CD4-positive, alpha-beta T cell treated with Interferon alpha-2 for 1 hour (primary cell): ENCODE measurements around the gene CCDC87.

ENCODE experiments used
- DNase-seq, 2 donors: peaks; one replicate each; pipeline ENCODE4 v3.0.0-alpha.2; 2020 to 2022

Gene CCDC87

GRCh38 chr11:66580803-66581202 is 12.1 kb downstream of the CCDC87 start:
- no peak for DNase-seq

- DNase-seq: peak; percentile 72 to 79
Measured at GRCh38 chr11:66579017-66579606, 13.8 kb downstream of the CCDC87 start.

GRCh38 chr11:66570850-66571180 is 22.0 kb downstream of the CCDC87 start:
- DNase-seq: no peak

DNA sequence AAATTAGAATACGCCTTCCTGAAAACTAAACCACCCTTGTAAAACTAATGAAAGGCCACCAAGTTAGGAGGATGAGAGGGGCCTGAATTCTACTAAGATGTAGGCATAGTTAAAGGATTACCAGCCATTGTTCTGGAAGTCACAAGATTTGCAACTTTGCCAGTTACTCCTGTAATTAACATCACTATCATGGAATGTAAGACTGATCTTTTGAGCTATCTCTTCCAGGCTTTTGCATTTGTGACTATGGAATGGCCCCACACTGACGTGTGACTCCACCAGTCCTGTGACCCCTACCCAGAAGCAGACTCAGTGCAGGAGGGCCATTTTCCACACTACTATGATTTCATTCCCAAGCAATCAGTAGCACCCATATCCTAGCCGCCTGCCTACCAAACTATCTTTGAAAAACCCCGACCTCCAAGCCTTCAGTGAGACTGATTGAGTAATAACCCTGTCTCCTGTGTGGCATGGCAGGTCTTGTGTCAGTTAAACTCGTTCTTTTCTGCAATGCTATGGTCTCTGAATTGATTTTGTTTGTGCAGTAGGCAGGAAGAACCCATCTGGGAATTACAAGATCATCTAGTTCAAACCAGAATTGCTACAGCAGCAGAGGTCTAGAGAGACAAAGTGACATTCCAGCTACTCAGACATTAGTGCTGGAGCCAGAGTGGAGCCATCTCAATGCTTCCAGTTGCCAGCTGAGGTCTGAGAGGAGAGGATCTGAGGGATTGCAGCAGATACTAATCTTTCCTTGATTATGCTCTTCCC is 22.6 kb downstream of the CCDC87 start:
- no peak for DNase-seq

GRCh38 chr11:66569076-66569475 is 23.8 kb downstream of the CCDC87 start:
- no peak for DNase-seq

GRCh38 chr11:66568124-66568916 is 24.5 kb downstream of the CCDC87 start, which contains the start of gene CTSF:
Gene CTSF, minus strand, starts transcription at chr11:66568606. Its CDS starts 120 bp downstream, at chr11:66568486.
- peak; percentile 77 to 80 for DNase-seq

- no peak for DNase-seq
Measured at GRCh38 chr11:66567787-66568123, 25.1 kb downstream of the CCDC87 start.

DNA sequence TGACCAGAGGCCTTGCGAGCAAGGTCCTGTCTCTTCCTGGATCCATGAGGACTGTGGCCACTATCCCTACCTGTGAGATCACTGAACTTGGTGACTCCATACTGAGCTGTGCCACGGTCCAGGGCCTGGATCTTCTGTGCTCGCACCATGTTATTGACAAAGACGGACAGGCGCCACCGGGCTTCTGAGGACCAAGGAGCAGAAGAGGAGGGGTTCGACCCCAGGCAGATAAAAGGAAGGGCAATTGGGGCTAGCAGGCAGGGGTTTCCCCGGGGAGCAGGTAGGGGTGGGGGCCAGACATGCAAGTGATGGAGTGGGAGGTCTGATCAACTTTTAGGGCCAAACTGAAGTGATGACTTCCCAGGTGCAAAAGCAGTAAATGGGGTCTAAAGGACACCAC is 26.6 kb downstream of the CCDC87 start:
- DNase-seq: no peak

GRCh38 chr11:66564984-66565383 is 27.9 kb downstream of the CCDC87 start:
- DNase-seq: no peak

DNA sequence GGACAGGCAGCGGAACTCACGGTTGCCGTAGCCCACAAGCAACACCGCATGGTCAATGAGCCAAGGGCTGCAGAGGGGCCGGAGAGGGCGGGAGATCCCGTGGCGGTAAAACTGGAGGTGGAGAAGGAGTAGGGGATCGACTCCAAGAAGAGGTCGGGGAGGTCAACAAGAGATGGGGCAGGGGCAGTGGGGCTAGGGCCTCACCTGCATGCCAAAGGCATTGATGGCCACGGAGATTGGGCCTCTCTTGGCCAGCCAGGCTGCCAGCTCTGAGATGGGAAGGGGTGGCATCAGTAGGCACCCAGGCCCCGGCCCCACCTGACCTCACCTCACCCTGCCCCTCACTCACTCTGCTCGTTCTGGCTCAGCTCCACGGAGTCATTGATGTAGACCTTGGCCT is 28.3 kb downstream of the CCDC87 start:
- no peak for DNase-seq

GRCh38 chr11:66563832-66564231 is 29.0 kb downstream of the CCDC87 start:
- DNase-seq: no peak

- no peak for DNase-seq
Measured at GRCh38 chr11:66562907-66563583, 29.8 kb downstream of the CCDC87 start.

DNA sequence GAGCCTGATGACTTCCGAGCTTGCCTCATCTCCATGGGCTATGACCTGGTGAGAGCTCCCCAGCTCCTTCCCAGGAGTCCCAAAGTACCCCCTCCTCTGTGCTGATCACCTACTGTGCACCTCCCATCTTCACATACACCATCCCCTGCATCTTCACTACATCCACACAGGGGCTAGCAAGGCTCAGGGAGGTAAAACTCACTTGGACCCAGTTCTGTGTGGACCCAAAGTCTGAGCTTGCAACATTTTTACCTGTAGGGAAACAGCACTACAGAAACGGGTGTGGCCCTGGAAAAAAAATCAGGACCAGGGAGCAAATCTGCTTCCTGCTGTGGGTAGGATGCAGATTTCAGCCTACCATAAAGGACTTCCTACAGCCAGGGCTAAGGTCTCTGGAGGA is 30.6 kb downstream of the CCDC87 start:
- DNase-seq: no peak

GRCh38 chr11:66561975-66562248 is 31.0 kb downstream of the CCDC87 start:
- DNase-seq: no peak

GRCh38 chr11:66561178-66561974 is 31.5 kb downstream of the CCDC87 start:
- DNase-seq: no peak

DNA sequence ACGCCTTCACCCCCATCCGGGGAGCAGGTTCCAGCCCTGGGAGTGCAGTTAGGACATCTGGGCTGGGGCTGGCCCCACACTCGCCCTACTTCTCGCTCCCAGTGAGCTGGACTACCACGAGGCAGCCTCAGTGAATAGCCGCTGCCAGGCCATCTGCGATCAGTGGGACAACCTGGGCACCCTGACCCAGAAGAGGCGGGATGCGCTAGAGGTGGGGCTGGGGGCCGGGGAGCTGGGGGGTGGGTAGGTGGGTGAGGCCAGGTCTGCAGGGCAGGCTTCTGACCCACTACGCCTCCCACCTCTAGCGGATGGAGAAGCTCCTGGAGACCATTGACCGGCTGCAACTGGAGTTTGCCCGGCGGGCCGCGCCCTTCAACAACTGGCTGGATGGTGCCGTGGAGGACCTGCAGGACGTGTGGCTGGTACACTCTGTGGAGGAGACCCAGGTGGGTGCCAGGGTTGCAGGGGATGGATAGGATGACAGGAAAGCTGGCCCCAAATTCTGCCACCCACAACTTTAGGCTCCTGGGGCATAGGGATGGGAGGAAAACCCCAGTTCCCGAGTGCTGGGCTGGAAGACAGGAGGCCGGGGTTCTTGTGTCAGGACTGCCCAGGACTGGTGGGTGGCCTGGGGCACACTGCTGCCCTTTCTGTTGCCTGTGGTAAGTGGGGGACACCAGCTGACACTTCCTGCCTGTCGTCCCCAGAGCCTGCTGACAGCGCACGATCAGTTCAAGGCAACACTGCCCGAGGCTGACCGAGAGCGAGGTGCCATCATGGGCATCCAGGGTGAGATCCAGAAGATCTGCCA is 32.8 kb downstream of the CCDC87 start:
- no peak for DNase-seq

GRCh38 chr11:66559142-66559865 is 33.6 kb downstream of the CCDC87 start:
- DNase-seq: peak; percentile 26 to 52

- no peak for DNase-seq
Measured at GRCh38 chr11:66557733-66558326, 35.0 kb downstream of the CCDC87 start.

DNA sequence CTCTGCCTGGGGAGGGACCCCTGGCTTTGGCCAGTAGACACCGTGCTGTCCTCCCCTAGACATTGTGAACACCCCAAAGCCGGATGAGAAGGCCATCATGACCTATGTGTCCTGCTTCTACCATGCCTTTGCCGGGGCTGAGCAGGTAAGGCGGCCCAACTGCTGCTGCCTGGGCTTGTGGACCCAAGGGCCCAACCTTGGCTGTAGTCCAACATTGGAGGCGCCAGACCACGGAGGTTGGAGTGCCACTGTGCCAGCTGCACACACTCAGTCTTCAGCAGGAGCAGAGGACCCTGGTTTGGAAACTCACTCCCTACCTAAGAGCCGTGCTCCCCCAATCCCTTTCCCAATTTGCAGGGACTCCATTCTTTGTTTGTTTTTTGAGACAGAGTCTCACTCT is 36.8 kb downstream of the CCDC87 start:
- DNase-seq: no peak

- no peak for DNase-seq
Measured at GRCh38 chr11:66555416-66555815, 37.4 kb downstream of the CCDC87 start.

- DNase-seq: no peak
Measured at GRCh38 chr11:66554602-66555001, 38.3 kb downstream of the CCDC87 start.
